Heart left ventricle (tissue), 13 donors: Measurements from ENCODE around the gene JAG1.

ENCODE experiments used
- POLR2A ChIP-seq, 2 donors: fragments of 450-650 bp; IDR thresholded peaks; one replicate each; pipeline ENCODE4 v1.6.1; 2017; ENCODE audit warnings: antibody characterized with exemption in 2 of 2, mild to moderate bottlenecking in 2 of 2, moderate library complexity in 2 of 2
- TF ChIP-seq, protein P1 (sequence below), 12 donors: fragments of 200-600 bp; sonication (generic) in 4 of 12; IDR thresholded peaks; one replicate each; pipeline versions ENCODE4 v1.5.0 to v1.8.0; 2018 to 2022; ENCODE audit warnings: antibody characterized with exemption in 12 of 12, mild to moderate bottlenecking in 5 of 12
- donor health status: ischemic (EF 13 %, LVEDD 7.1; RV severe dilation, severe dysfunction).
- donor health status: DM: no; HTN: yes; CAD: no.
- donor health status: DM: no; HTN: no; CAD: no.
- donor health status: ischemic (EF 25% LVEDD 6.9; RV normal size, moderate dysfunction).
- donor health status: ischemic (EF 25% LVEDD 5.7; RV mildly dilated, moderate dysfunction).
- donor health status: ischemic (EF 35%, LVEDD 5.7; RV mildly dilated, moderate dysfunction).
- donor health status: nonischemic (EF 11% LVEDD 7.7; RV severe dilation, severe dysfunction).
- donor health status: DM: yes; HTN: yes; CAD: no.
- donor health status: PGD.
- donor health status: ischemic (EF 29% LVEDD 5.4; RV normal size, mild dysfunction).
- donor health status: nonischemic (EF 23%, LVEDD 6.1; RV moderate dilation, normal function).

GRCh38 chr20:10675450-10675848, 1.6 kb upstream of the JAG1 start:
- TF ChIP-seq POLR2A (IDR thresholded peaks at IDR 0.05), result no peak
- TF ChIP-seq, protein P1, sequence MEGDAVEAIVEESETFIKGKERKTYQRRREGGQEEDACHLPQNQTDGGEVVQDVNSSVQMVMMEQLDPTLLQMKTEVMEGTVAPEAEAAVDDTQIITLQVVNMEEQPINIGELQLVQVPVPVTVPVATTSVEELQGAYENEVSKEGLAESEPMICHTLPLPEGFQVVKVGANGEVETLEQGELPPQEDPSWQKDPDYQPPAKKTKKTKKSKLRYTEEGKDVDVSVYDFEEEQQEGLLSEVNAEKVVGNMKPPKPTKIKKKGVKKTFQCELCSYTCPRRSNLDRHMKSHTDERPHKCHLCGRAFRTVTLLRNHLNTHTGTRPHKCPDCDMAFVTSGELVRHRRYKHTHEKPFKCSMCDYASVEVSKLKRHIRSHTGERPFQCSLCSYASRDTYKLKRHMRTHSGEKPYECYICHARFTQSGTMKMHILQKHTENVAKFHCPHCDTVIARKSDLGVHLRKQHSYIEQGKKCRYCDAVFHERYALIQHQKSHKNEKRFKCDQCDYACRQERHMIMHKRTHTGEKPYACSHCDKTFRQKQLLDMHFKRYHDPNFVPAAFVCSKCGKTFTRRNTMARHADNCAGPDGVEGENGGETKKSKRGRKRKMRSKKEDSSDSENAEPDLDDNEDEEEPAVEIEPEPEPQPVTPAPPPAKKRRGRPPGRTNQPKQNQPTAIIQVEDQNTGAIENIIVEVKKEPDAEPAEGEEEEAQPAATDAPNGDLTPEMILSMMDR (IDR thresholded peaks at IDR 0.05), result no peak
